Hippocampal formation (tissue), 2 donors: ENCODE data around the gene CUBN.
"Not testable (repeated sequence)": the region's sequence is repeated elsewhere in the genome, so short reads cannot be mapped to it uniquely, and the experiment has no call there.

Experiments used
- DNase-seq, 2 donors: peaks; one replicate each; lab custom pipeline; 2025; lab: John Stamatoyannopoulos, UW

CUBN gene

GRCh38 chr10:17013131-17013983 is 116.3 kb downstream of the CUBN start:
- DNase-seq: not testable (repeated sequence)

DNA sequence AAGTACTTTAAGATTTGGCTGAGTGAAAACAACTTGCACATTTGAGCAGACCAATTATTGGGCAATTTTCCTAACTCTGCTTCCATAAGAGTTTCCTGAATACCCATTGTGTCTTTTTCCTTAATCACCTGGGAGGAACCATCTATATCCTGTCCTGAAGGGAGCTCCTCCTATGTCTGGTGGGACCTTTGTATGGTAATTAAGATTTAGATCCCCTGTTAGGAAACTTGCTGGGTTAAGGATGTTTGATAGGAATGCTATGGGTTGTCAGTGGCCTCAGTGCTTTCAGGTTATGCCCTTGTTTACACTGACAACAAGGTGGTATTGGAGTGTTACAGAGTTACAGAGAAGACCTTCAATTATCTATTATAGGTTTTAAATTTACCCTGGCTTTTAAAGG is 116.9 kb downstream of the CUBN start:
- not testable (repeated sequence) for DNase-seq

- DNase-seq: no peak
These were observed 119.1 kb downstream of the CUBN start for GRCh38 chr10:17010363-17011145.

- no peak for DNase-seq
These were observed 120.4 kb downstream of the CUBN start for GRCh38 chr10:17009212-17009700.

DNA sequence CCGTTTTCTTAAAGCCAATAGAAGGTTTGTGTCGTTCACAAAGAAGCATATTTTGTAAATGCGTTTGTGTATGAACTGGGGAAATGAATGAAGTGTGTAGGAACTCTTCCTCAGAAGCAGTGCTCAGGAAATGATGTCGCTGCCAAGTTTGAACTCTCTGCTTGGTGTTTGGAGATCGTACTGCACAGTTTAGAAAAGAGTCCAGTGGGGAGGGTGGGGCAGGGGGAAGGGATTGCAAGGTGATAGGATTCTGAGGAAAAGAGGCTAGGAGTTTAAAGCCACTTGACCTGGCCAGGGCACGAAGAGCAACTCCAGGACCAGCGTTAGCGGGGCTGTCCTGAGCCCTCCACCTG is 122.2 kb downstream of the CUBN start:
- no peak for DNase-seq

DNA sequence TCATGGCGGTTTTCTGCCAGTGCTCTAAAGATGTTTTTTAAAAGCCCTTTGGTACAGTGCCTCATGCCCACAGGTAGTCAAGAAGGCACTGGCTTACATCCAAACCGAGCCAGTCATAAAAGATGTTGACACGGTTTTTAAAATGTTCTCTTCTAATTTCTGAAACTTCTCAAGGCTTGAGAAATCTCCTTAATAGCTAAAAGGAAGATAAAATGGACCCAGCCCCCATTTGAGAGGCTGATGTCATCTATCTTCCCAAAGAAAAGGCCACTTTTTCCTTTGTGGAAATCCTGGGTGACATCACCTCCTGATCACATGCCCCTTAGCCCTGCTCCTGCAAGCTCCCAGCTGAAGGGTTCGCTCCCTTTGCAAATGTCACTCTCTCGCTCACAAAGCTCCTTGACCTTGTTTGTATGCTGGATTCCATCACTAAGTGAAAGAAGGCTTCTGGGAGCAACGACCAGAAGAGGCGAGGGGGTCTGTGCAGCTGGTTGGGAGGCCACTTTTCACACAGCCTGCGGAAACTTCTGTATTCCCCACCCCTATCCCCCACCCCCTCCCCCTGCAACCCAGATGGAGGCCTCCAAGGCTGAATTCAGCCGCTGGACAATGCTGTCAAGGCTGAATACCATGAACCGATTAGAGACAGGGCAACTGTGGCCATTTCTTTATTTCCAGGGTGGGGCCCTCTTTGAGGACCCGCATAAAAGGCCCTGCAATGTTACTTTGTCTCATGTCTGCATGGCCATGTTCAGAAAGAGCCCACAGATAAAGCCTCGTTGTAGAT is 122.8 kb downstream of the CUBN start:
- DNase-seq: no peak

- DNase-seq: no peak
These were observed 123.7 kb downstream of the CUBN start for GRCh38 chr10:17005621-17006566.

DNA sequence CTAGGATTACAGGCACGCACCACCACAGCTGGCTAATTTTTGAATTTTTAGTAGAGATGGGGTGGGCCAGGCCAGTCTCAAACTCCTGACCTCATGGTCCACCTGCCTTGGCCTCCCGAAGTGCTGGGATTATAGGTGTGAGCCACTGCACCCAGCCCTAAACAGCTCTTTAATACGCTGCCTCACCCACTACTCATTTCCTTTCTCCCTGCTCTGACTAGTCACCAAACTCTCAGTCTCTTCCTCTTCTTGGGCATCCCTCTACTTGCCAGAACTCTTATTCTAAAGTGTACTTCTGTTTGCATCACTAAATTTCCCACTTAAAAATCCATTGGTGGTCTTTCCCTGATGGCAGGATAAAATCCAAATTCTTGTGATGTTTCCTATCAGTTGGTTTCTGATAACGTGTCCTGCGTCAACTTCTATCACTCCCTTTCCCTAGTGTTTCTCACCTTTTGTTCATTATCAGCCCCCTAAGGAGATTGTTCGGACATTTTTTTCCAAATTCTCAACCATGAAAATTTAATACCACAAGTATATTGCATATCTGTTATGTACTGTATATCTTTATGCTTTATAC is 124.7 kb downstream of the CUBN start:
- DNase-seq: no peak

GRCh38 chr10:17003651-17004286 is 125.8 kb downstream of the CUBN start:
- no peak for DNase-seq

GRCh38 chr10:17003151-17003550 is 126.5 kb downstream of the CUBN start:
- DNase-seq: no peak

DNA sequence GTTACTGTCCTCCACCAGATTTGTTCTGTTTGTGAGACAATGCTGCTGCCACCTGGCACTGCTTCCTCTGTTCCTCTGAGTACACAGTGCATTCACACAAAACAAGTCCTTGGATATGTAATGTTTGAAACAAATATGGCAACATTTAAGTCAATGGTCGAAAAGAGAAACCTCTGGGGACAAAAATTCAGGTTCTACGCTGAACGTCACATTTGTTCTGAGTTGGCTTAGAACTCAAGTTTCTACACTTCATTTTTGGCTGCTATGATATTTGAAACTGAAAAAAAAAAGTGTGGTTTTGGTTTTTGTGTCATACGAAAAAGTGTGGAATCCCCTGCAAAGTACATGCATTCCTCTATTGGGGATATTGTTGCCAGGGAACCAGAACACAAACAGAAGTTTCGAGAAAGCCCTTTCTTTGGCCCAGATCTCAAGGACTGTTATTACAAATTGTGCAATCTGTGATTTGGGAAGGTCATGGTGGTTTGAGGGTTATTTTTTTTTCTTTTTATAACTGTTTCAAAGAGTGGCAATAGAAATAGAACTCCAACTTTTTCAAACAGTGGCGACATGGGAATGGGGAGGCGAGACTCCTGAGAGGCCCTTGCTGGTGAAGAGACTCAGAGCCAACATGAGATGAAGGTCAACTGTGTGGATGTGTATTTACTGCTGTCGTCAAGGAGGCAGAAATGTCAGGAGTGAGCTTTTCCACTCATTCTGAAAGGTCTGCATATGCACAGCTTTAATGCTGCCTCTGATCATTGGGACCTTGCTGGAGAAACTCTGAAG is 127.5 kb downstream of the CUBN start:
- no peak for DNase-seq

- DNase-seq: no peak
These were observed 128.3 kb downstream of the CUBN start for GRCh38 chr10:17001297-17001744.

GRCh38 chr10:16999665-17000451 is 129.8 kb downstream of the CUBN start:
- DNase-seq: no peak

- DNase-seq: no peak
These were observed 133.1 kb downstream of the CUBN start for GRCh38 chr10:16996530-16996964.

DNA sequence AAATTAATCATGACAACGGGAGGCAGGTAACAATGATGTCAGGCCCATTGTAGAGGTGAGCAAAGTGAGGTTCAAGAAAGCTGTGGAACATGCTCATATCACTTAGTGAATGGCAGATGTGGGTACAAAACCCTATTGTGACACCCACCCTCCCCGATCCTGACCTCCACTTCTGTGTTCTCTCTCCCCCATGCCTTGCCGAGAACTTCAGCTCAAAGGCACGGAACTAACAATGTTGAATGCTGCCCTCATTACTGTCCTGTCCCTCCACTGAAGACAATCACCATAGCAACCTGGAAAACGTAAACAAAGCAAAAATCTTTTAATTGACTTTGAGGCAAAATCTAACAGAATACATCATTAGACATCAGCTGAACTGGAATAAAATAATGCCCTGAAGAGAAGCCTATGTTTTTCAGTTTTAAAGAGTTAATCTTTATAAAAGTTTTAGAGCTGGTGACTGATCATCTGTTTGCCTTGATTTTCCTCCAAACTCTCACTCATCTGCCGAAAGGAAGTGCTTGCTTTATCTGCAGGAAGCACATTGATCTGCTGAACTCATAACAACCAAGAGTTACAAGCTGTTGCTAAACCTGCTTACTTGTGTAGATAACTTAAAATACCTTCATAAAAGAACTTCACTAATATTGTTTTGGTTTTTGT is 133.6 kb downstream of the CUBN start:
- DNase-seq: no peak

DNA sequence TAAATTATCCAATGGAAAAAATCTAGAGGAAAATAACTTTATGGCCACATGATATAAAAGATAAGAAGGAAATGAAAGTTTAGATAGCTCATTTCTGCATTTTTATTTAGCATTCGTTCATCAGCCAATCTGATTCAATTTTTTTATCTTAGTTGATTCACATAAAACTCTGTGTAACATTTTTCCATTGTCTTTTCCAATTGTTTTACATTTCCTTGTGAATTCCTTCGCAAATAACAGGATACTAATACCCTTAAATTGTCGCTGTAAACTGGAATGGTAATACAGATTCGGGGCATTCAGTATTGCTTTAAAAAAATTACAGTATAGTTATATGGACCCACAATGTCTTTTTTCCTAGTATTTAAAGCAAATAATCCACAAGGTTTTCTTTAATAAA is 136.4 kb downstream of the CUBN start:
- no peak for DNase-seq

- DNase-seq: no peak
These were observed 136.9 kb downstream of the CUBN start for GRCh38 chr10:16992611-16993119.

DNA sequence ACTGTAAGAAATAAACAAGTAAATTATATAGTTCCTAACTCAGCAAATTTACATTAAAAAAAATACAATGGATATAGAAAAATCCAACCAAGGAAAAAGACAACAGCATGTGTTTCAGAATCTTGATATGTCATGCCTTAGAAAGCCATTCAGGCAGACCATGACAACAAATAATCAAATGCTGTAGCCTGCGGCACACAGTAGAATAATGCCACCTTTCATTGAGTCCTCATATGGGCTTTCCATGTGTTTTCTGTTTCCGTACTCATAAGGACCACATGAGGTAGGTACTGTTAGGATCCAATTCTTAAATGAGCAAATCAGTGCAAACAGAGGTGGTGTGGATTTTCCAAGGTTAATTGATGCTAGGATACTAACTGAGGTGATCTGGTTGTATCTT is 138.6 kb downstream of the CUBN start:
- no peak for DNase-seq
